ENCODE data around the gene POLR3GL.

DNA sequence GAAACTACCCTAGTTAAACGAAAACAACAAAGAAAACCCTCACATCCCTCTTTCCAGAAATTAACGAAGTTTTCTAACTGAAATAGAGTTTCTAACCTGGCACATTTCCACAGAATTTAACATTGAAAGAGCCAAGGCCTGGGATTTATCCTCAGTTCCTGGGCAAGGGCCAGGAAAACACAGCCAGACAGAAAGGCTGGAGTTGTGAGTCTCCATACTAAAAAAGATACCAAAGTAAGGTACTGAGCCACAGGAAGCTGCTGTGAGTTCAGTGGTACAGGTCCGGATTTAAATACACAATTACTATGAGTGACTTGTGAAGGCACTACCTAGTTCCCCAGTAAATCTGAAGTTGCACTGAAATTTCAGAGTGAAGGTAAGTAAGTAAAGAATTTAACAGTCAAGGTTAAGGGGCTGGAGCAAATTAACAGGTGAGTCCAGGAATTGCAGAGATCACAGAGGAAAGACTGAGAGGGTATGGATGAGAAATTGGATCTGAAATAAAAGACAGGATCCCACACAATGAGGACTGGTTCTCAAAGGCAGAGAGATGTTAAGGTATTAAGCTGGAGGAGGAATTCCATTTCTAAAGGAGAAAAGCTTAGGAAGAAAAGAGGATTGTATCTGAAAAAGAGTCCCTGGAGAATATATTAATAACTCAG is 7.6 kb upstream of the POLR3GL start:
- TF ChIP-seq CTCF (conservative IDR thresholded peaks at IDR 0.05): no peak
- TF ChIP-seq ZFX (IDR thresholded peaks at IDR 0.05): no peak

All from C4-2B (cell line).